AG10803 (cell line): ENCODE measurements around the gene NCAPD2.
"Not testable (repeated sequence)": the region's sequence is repeated elsewhere in the genome, so short reads cannot be mapped to it uniquely, and the experiment has no call there.

ENCODE experiments used
- DNase-seq: peaks from one replicate; pipeline ENCODE4 v3.0.0; 2010; ENCODE audit warnings: low read depth
- H3K4me3 ChIP-seq: 2 replicates; pipeline ENCODE4 v1.5.1; 2011; ENCODE audit warnings: mild to moderate bottlenecking, low read length, control low read depth
- TF ChIP-seq, protein P1 (sequence below): conservative IDR thresholded peaks from 2 replicates; pipeline ENCODE4 v1.5.1; 2011; ENCODE audit warnings: mild to moderate bottlenecking, low read length, control low read depth, inconsistent platforms

NCAPD2 gene

DNA sequence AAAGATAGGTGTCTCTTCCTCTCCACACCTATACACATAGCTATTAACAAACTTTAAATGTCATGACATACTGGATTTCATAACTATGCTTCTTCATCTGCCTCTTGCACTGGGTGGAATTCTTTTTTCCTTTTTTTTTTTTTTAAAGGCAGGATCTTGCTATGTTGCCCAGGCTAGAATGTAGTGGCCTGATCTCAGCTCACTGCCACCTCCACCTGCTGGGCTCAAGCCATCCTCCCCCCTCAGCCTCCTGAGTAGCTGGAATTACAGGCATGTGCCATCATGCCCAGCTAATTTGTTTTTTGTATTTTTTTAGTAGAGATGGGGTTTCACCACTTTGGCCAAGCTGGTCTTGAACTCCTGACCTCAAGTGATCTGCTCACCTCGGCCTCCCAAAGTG, 5.7 kb upstream of the NCAPD2 start:
- no peak for DNase-seq
- TF ChIP-seq, protein P1, sequence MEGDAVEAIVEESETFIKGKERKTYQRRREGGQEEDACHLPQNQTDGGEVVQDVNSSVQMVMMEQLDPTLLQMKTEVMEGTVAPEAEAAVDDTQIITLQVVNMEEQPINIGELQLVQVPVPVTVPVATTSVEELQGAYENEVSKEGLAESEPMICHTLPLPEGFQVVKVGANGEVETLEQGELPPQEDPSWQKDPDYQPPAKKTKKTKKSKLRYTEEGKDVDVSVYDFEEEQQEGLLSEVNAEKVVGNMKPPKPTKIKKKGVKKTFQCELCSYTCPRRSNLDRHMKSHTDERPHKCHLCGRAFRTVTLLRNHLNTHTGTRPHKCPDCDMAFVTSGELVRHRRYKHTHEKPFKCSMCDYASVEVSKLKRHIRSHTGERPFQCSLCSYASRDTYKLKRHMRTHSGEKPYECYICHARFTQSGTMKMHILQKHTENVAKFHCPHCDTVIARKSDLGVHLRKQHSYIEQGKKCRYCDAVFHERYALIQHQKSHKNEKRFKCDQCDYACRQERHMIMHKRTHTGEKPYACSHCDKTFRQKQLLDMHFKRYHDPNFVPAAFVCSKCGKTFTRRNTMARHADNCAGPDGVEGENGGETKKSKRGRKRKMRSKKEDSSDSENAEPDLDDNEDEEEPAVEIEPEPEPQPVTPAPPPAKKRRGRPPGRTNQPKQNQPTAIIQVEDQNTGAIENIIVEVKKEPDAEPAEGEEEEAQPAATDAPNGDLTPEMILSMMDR, result no peak
- no peak overlapping the region for H3K4me3 ChIP-seq

DNA sequence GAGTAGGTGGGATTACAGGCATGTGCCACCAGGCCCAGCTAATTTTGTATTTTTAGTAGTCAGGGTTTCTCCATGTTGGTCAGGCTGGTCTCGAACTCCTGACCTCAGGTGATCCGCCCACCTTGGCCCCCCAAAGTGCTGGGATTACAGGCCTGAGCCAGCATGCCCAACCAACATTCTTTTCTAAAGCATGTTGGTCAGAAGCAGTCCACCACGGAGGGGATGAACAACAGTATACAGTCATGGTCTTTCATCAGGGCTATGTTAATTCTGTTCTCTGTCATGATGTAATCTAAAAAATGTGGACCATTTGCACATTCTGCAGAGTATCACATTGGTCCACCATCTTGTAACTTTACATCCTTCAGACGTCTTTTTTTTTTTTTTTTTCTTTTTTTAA, 4.5 kb upstream of the NCAPD2 start:
- TF ChIP-seq, protein P1, result no peak
- DNase-seq, result no peak
- no peak overlapping the region for H3K4me3 ChIP-seq

DNA sequence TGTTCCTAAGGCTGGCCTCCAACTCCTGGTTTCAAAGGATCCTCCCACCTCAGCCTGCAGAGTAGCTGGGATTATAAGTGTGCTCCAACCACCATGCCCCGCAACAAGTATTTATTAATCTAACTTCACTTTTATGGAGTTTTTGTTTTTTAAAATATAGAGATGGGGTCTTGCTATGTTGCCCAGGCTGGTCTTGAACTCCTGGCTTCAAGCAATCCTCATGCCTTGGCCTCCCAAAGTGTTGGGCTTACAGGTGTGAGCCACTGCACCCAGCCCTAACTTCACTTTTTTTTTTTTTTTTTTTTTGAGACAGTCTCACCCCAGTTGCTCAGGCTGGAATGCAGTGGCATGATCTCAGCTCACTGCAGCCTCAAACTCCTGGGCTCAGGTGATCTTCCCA, 3.2 kb upstream of the NCAPD2 start:
- not testable (repeated sequence) for DNase-seq, H3K4me3 ChIP-seq

DNA sequence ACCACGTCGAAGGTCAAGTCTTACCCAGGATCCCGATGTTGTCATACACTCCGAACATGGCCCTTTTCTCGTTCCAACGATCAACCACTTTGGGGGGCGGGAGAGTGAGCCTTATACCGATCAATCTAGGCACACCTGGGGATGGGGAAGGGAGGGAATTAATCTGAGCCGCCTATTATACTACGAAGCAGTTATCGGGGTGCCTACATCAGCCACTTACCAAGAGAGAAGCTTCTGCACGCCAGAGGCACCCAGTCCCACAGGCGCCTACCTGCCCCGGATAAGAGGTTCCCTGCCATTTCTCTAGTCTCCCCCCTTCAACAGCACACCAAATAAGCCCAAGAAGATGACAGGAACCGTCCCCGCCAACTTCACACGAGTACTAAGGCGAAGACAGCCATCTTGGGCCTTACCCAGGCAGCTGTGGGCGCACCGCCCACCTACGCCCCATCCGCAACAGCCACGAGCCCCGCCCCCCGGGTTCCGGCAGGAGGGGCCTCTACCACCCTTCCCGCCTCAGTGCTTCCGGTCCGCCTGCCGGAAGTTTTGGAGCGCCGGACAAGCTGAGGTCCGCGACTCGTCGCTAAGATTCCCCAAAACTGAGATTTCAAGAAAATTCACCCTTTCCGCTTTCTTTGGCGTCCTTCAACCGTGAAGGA, 935 bp upstream of the NCAPD2 start, which contains the start of gene MRPL51:
Gene MRPL51 (minus strand): TSS at position 425 of the 659 bp plus-strand sequence. CDS start 126 bp downstream, at position 299.
- H3K4me3 ChIP-seq, result peak within 1 kb of the TSS; percentile 90
- DNase-seq, result peak; percentile 94
- TF ChIP-seq, protein P1, result no peak

DNA sequence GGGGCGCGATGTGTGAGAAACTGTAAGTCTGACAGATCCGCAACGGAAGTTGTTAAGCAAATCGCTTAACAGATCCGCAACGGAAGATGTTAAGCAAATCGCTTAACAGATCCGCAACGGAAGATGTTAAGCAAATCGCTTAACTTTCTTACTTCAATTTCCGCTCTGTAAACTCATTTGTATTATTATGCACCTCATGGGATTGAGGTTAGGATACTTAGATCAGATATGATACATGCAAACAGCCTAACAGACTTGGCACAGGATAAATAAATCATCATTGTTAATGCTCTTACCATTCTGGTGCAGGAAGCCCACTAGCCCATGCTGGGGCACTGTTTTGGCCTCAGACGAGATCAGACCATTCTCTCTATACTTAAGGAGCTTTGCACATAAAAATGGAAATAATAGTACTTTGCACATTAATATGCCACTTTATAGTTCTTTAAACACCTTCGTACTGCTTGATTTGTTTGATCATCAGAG, 399 bp downstream of the NCAPD2 start:
- DNase-seq, result no peak
- peak overlapping the region; percentile 90 for H3K4me3 ChIP-seq
- TF ChIP-seq, protein P1, result no peak

DNA sequence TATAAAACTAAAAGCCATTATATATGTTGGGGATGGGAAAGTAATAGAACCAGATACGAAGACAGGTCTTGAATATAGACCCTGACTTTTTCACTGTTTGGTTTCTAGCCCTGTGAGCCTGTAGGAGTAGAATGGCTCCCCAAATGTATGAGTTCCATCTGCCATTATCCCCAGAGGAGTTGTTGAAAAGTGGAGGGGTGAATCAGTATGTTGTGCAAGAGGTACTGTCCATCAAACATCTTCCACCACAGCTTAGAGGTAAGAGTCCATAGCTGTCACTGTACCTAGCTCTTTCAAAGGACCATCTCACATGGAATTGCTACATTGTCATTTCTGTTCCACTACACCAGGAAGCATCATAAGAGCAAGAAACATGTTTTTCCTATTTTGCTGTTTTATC, 1.1 kb downstream of the NCAPD2 start:
- TF ChIP-seq, protein P1, result no peak

DNA sequence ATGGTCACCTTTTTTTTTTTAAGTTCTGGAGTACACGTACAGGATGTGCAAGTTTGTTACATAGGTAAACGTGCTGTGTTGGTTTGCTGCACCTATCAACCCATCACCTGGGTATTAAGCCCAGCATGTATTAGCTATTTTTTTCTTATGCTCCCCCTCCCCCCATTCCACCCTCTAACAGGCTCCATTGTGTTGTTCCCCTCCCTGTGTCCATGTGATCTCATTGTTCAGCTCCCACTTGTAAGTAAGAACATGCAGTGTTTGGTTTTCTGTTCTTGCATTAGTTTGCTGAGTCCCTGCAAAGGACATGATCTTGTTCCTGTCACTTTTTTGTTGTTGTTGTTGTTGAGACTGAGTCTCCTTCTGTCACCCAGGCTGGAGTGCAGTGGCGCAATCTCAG, 3.4 kb downstream of the NCAPD2 start:
- not testable (repeated sequence) for H3K4me3 ChIP-seq

More for the DNA sequence above, 1.1 kb downstream of the NCAPD2 start:
- peak overlapping the region; percentile 90 for H3K4me3 ChIP-seq
- DNase-seq, result no peak

DNA sequence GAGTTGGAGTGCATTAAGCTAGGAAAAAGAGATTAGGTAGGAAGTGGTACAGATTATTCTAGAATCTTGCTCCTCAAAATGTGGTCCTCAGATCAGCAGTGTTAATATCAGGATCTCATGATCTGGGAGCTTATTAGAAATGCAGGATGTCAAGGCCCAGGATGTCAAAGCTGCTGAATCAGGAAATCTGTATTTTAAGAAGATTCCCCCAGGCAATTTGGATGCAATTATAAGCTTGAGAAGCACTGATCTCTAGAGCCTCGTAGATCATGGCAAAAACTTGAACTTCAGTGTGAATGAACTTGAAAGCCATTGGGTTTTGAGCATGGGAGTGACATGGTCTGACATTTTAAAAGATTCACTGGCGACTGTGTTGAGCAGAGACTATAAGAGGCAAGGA, 6.6 kb downstream of the NCAPD2 start:
- no peak overlapping the region for H3K4me3 ChIP-seq
- no peak for DNase-seq
- TF ChIP-seq, protein P1, result no peak

More for the DNA sequence above, 3.4 kb downstream of the NCAPD2 start:
- DNase-seq, result not testable (repeated sequence)
